ENCODE results near the gene MANBA. TPM values are rescaled to one million over a fixed set of nuclear protein-coding genes. Genes with fewer than 3 reads are reported as not detected.

The MANBA gene
- total RNA-seq, 2 donors from 2014 or later: 37.2 to 41.3 TPM

GRCh38 chr4:102678107-102678506 is 82.7 kb downstream of the MANBA start:
- H3K4me1 ChIP-seq (ENCODE audit: control insufficient read depth in 1 of 2, low read depth in 2 of 2): no peaks in the 10 kb centered on the region
- TF ChIP-seq CTCF (IDR thresholded peaks at IDR 0.05): no peak
- H3K9me3 ChIP-seq: no peaks in the 10 kb centered on the region
- no peak overlapping the region for H3K27ac ChIP-seq
- H3K27me3 ChIP-seq (replicated peaks; ENCODE audit: insufficient read depth): no peaks in the 10 kb centered on the region
- H3K4me3 ChIP-seq: no peak overlapping the region
- DNase-seq (ENCODE audit: low spot score): no peak
- H3K36me3 ChIP-seq: peaks cover 4% of the 10 kb centered on the region
- no peak for ATAC-seq (ENCODE audit: insufficient number of reproducible peaks, low FRiP score, low read depth)

- Histone ChIP-seq H3K4me1 (ENCODE audit: control insufficient read depth in 1 of 2, low read depth in 2 of 2) (no peaks in the 10 kb centered on the region), H3K27ac (no peak overlapping the region), H3K9me3 (no peaks in the 10 kb centered on the region), H3K36me3 (no peaks in the 10 kb centered on the region), H3K27me3 (replicated peaks; ENCODE audit: insufficient read depth) (no peaks in the 10 kb centered on the region), H3K4me3 (no peak overlapping the region)
- ATAC-seq (ENCODE audit: insufficient number of reproducible peaks, low FRiP score, low read depth): no peak
- no peak for TF ChIP-seq CTCF (IDR thresholded peaks at IDR 0.05)
- DNase-seq (ENCODE audit: low spot score): no peak
Observed at GRCh38 chr4:102675141-102675540, 85.6 kb downstream of the MANBA start.

GRCh38 chr4:102667001-102667400 is 93.8 kb downstream of the MANBA start:
- Histone ChIP-seq H3K9me3 (no peaks in the 10 kb centered on the region), H3K36me3 (peaks cover 9% of the 10 kb centered on the region), H3K4me3 (no peak overlapping the region), H3K27me3 (replicated peaks; ENCODE audit: insufficient read depth) (no peaks in the 10 kb centered on the region), H3K27ac (no peak overlapping the region), H3K4me1 (ENCODE audit: control insufficient read depth in 1 of 2, low read depth in 2 of 2) (no peaks in the 10 kb centered on the region)
- DNase-seq (ENCODE audit: low spot score) (no peak), ATAC-seq (ENCODE audit: insufficient number of reproducible peaks, low FRiP score, low read depth) (no peak)
- no peak for TF ChIP-seq CTCF (IDR thresholded peaks at IDR 0.05)

GRCh38 chr4:102665527-102665926 is 95.2 kb downstream of the MANBA start:
- DNase-seq (ENCODE audit: low spot score) (no peak), ATAC-seq (ENCODE audit: insufficient number of reproducible peaks, low FRiP score, low read depth) (no peak)
- Histone ChIP-seq H3K27me3 (replicated peaks; ENCODE audit: insufficient read depth) (no peaks in the 10 kb centered on the region), H3K9me3 (no peaks in the 10 kb centered on the region), H3K36me3 (peaks cover 9% of the 10 kb centered on the region), H3K27ac (no peak overlapping the region), H3K4me3 (no peak overlapping the region), H3K4me1 (ENCODE audit: control insufficient read depth in 1 of 2, low read depth in 2 of 2) (no peaks in the 10 kb centered on the region)
- TF ChIP-seq CTCF (IDR thresholded peaks at IDR 0.05): no peak

- Histone ChIP-seq H3K9me3 (no peaks in the 10 kb centered on the region), H3K27me3 (replicated peaks; ENCODE audit: insufficient read depth) (no peaks in the 10 kb centered on the region), H3K36me3 (peaks cover 9% of the 10 kb centered on the region), H3K27ac (no peak overlapping the region), H3K4me3 (no peak overlapping the region), H3K4me1 (ENCODE audit: control insufficient read depth in 1 of 2, low read depth in 2 of 2) (no peaks in the 10 kb centered on the region)
- DNase-seq (ENCODE audit: low spot score) (no peak), ATAC-seq (ENCODE audit: insufficient number of reproducible peaks, low FRiP score, low read depth) (no peak)
- TF ChIP-seq CTCF (IDR thresholded peaks at IDR 0.05): no peak
Observed at GRCh38 chr4:102663073-102663472, 97.7 kb downstream of the MANBA start.

Data from thoracic aorta (tissue), 2 donors.